ENCODE data around the gene KDF1. TPM values are rescaled to one million over a fixed set of nuclear protein-coding genes. Genes with fewer than 3 reads are reported as not detected.
A peak's percentile ranks its signal among the peaks of the same experiment; 100 is the strongest.

KDF1 gene
- total RNA-seq, 3 donors from 2014 or later (not counting 1 experiment from before 2014, with no cell fraction given): 0.20 to 0.52 TPM; not detected in 1

DNA sequence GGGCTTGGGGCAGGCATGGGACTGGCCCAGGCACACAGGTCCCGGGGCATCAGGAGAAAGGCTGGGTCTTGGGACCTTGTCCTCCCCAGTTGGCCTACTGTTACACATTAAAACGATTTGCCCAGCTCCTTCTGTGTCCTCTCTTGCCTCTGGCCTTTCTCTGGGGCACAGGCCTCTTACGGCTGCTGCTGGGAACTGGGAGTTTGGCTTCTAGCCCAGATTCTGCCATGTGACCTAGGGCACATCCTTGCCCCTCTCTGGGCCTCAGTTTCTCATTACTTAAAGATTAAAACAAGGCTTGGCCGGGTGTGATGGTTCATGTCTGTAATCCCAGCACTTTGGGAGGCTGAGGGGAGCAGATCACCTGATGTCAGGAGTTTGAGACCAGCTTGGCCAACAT, 14.0 kb downstream of the KDF1 start:
- Histone ChIP-seq H3K4me3 (ENCODE audit: low read length) (no peak overlapping the region), H3K36me3 (ENCODE audit: control insufficient read depth, insufficient read depth, low read length) (peaks cover 43% of the 10 kb centered on the region), H3K27me3 (ENCODE audit: control insufficient read depth, insufficient read depth, low read length) (no peaks in the 10 kb centered on the region), H3K27ac (ENCODE audit: low read length) (no peak overlapping the region), H3K9me3 (ENCODE audit: control insufficient read depth, insufficient read depth, low read length) (no peaks in the 10 kb centered on the region), H3K4me1 (ENCODE audit: control insufficient read depth, insufficient read depth, low read length) (no peaks in the 10 kb centered on the region)
- peak overlapping the region in 1 of 2 donors; percentile 24 for H3K27ac Mint-ChIP-seq
- no peaks in the 10 kb centered on the region for H3K9me3 Mint-ChIP-seq
- H3K4me3 Mint-ChIP-seq: no peak overlapping the region
- 96% methylated on average over 4 of the region's 4 CpGs for WGBS (ENCODE audit: insufficient coverage)
- DNase-seq (no peak), ATAC-seq (no peak)
- H3K27me3 Mint-ChIP-seq (ENCODE audit: low read depth in 2 of 2): no peaks in the 10 kb centered on the region
- no peak for TF ChIP-seq CTCF (IDR thresholded peaks at IDR 0.05)
- no peaks in the 10 kb centered on the region for H3K36me3 Mint-ChIP-seq
- intact Hi-C loops (cut with micrococcal nuclease): no loop called here
- no peaks in the 10 kb centered on the region for H3K4me1 Mint-ChIP-seq

- H3K27me3 Mint-ChIP-seq (ENCODE audit: low read depth in 2 of 2): no peaks in the 10 kb centered on the region
- no peaks in the 10 kb centered on the region for H3K9me3 Mint-ChIP-seq
- DNase-seq (no peak), ATAC-seq (no peak)
- Histone ChIP-seq H3K36me3 (ENCODE audit: control insufficient read depth, insufficient read depth, low read length) (peaks cover 45% of the 10 kb centered on the region), H3K27me3 (ENCODE audit: control insufficient read depth, insufficient read depth, low read length) (no peaks in the 10 kb centered on the region), H3K4me1 (ENCODE audit: control insufficient read depth, insufficient read depth, low read length) (no peaks in the 10 kb centered on the region), H3K9me3 (ENCODE audit: control insufficient read depth, insufficient read depth, low read length) (no peaks in the 10 kb centered on the region), H3K4me3 (ENCODE audit: low read length) (no peak overlapping the region), H3K27ac (ENCODE audit: low read length) (no peak overlapping the region)
- intact Hi-C loops (cut with micrococcal nuclease): no loop called here
- TF ChIP-seq CTCF (IDR thresholded peaks at IDR 0.05): no peak
- H3K36me3 Mint-ChIP-seq: no peaks in the 10 kb centered on the region
- H3K4me1 Mint-ChIP-seq: no peaks in the 10 kb centered on the region
- H3K27ac Mint-ChIP-seq: no peak overlapping the region
- no peak overlapping the region for H3K4me3 Mint-ChIP-seq
- 97% methylated on average over 8 of the region's 8 CpGs for WGBS (ENCODE audit: insufficient coverage)
Observed at GRCh38 chr1:26945728-26946127, 14.5 kb downstream of the KDF1 start.

DNA sequence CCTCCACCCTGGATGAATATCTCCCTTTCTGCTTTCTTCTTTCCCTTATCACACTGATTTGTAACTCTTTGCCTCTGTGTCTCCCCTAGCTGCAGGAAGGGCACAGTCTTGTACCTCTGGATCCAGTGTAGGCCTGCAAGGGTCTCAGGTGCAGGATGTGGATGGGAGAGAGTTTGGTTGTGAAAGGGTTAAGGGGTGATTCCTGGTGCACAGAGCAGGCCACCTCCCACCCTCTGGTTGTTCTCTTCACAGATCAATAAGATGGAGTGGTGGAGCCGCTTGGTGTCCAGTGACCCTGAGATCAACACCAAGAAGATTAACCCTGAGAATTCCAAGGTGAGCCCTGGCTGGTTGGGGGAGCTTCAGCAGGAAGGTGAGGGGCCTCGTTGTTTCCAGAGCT, 15.1 kb downstream of the KDF1 start:
- Histone ChIP-seq H3K4me1 (ENCODE audit: control insufficient read depth, insufficient read depth, low read length) (no peaks in the 10 kb centered on the region), H3K27ac (ENCODE audit: low read length) (no peak overlapping the region), H3K4me3 (ENCODE audit: low read length) (no peak overlapping the region), H3K36me3 (ENCODE audit: control insufficient read depth, insufficient read depth, low read length) (peaks cover 45% of the 10 kb centered on the region), H3K9me3 (ENCODE audit: control insufficient read depth, insufficient read depth, low read length) (no peaks in the 10 kb centered on the region), H3K27me3 (ENCODE audit: control insufficient read depth, insufficient read depth, low read length) (no peaks in the 10 kb centered on the region)
- TF ChIP-seq CTCF (IDR thresholded peaks at IDR 0.05): no peak
- DNase-seq (no peak), ATAC-seq (no peak)
- H3K27ac Mint-ChIP-seq: no peak overlapping the region
- 98% methylated on average over 2 of the region's 2 CpGs for WGBS (ENCODE audit: insufficient coverage)
- no peaks in the 10 kb centered on the region for H3K36me3 Mint-ChIP-seq
- H3K27me3 Mint-ChIP-seq (ENCODE audit: low read depth in 2 of 2): no peaks in the 10 kb centered on the region
- H3K4me3 Mint-ChIP-seq: no peak overlapping the region
- no peaks in the 10 kb centered on the region for H3K9me3 Mint-ChIP-seq
- peaks cover 0 to under 1% of the 10 kb centered on the region in 2 donors for H3K4me1 Mint-ChIP-seq
- intact Hi-C loops (cut with micrococcal nuclease): no loop called here

DNA sequence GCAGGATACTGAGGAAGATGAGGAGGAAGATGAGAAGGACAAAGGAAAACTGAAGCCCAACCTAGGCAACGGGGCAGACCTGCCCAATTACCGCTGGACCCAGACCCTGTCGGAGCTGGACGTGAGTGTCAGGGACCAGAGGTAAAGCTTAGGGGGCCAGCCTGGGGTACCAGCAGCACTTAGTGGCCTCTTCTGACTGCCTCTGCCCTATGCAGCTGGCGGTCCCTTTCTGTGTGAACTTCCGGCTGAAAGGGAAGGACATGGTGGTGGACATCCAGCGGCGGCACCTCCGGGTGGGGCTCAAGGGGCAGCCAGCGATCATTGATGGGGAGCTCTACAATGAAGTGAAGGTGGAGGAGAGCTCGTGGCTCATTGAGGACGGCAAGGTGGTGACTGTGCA, 17.6 kb downstream of the KDF1 start:
- Histone ChIP-seq H3K4me3 (ENCODE audit: low read length) (no peak overlapping the region), H3K27ac (ENCODE audit: low read length) (no peak overlapping the region), H3K36me3 (ENCODE audit: control insufficient read depth, insufficient read depth, low read length) (peaks cover 48% of the 10 kb centered on the region), H3K9me3 (ENCODE audit: control insufficient read depth, insufficient read depth, low read length) (no peaks in the 10 kb centered on the region), H3K27me3 (ENCODE audit: control insufficient read depth, insufficient read depth, low read length) (no peaks in the 10 kb centered on the region), H3K4me1 (ENCODE audit: control insufficient read depth, insufficient read depth, low read length) (no peaks in the 10 kb centered on the region)
- no peaks in the 10 kb centered on the region for H3K27me3 Mint-ChIP-seq (ENCODE audit: low read depth in 2 of 2)
- H3K27ac Mint-ChIP-seq: no peak overlapping the region
- no peaks in the 10 kb centered on the region for H3K36me3 Mint-ChIP-seq
- no peaks in the 10 kb centered on the region for H3K9me3 Mint-ChIP-seq
- peaks cover 6 to 7% of the 10 kb centered on the region in 2 donors for H3K4me1 Mint-ChIP-seq
- no peak for TF ChIP-seq CTCF (IDR thresholded peaks at IDR 0.05)
- ATAC-seq (no peak), DNase-seq (no peak)
- H3K4me3 Mint-ChIP-seq: no peak overlapping the region
- intact Hi-C loops (cut with micrococcal nuclease): no loop called here
- WGBS (ENCODE audit: insufficient coverage): 99% methylated on average over 12 of the region's 12 CpGs

Measured in natural killer cell (primary cell).